Heart left ventricle (tissue), 16 donors: ENCODE results near the gene MYCN. TPM values are rescaled to one million over a fixed set of nuclear protein-coding genes. Genes with fewer than 3 reads are reported as not detected.

ENCODE experiments used
- ATAC-seq, 4 donors: fragments of 200-7000 bp; cut with Tn5 transposase; one replicate each; pipeline ENCODE4 v1.9.1; 2020 to 2022; ENCODE audit warnings: moderate library complexity in 4 of 4, mild to moderate bottlenecking in 3 of 4, moderate number of reproducible peaks in 1 of 4
- DNase-seq, 5 donors: peaks; one replicate each; pipeline ENCODE4 v3.0.0-alpha.2; 2020
- H3K27ac ChIP-seq, 12 donors: fragments of 200-600 bp; sonication (generic) in 4 of 12; one replicate each; pipeline versions ENCODE4 v1.5.0 to v1.8.0; 2016 to 2022; ENCODE audit warnings: mild to moderate bottlenecking in 2 of 12
- H3K27me3 ChIP-seq, 9 donors: fragments of 200-600 bp; sonication (generic) in 2 of 9; one replicate each; pipeline versions ENCODE4 v1.5.1 to v1.8.0; 2016 to 2022; ENCODE audit warnings: mild to moderate bottlenecking in 3 of 9
- H3K36me3 ChIP-seq, 9 donors: fragments of 200-600 bp; sonication (generic) in 2 of 9; one replicate each; pipeline versions ENCODE4 v1.5.0 to v1.8.0; 2018 to 2022; ENCODE audit warnings: mild to moderate bottlenecking in 2 of 9
- H3K4me1 ChIP-seq, 12 donors: fragments of 200-600 bp; sonication (generic) in 4 of 12; one replicate each; pipeline versions ENCODE4 v1.5.0 to v1.8.0; 2016 to 2022; ENCODE audit warnings: mild to moderate bottlenecking in 3 of 12
- H3K4me3 ChIP-seq, 12 donors: fragments of 200-600 bp; sonication (generic) in 4 of 12; one replicate each; pipeline versions ENCODE4 v1.5.0 to v1.8.0; 2017 to 2022; ENCODE audit warnings: mild to moderate bottlenecking in 9 of 12, moderate library complexity in 4 of 12
- H3K9me3 ChIP-seq, 12 donors: fragments of 200-600 bp; sonication (generic) in 4 of 12; one replicate each; pipeline versions ENCODE4 v1.5.0 to v1.8.0; 2016 to 2022; ENCODE audit warnings: mild to moderate bottlenecking in 1 of 12
- POLR2A ChIP-seq, 2 donors: fragments of 450-650 bp; IDR thresholded peaks; one replicate each; pipeline ENCODE4 v1.6.1; 2017; ENCODE audit warnings: antibody characterized with exemption in 2 of 2, mild to moderate bottlenecking in 2 of 2, moderate library complexity in 2 of 2
- WGBS, 4 donors: extraction: QIAGEN DNeasy Blood & Tissue Kit in 2 of 4; methylation state at CpG; one replicate each; pipeline versions ENCODE4 v1.1.5 to v1.1.7; 2013 to 2018; 5-methylcytosine and 5-hydroxymethylcytosine counted together
- intact Hi-C, 10 donors: fragments of 100-400 bp; cut with DNase I; formaldehyde crosslinking; loops; one replicate each; pipeline versions ENCODE4 v1.11.1 to v1.14.2; 2022
- polyA plus RNA-seq, 2 donors: library from polyadenylated mRNA; stranded (reverse); fragments of 200-250 nt; gene quantifications; one replicate each; pipeline ENCODE4 v1.2.3, GENCODE V29; 2013
- total RNA-seq, 9 donors: library from RNA; depleted of rRNA in 2 of 9; stranded (reverse); fragments of >200 nt in 2 of 9; fragmentation: NEBNext Ultra II Directional in 3 of 9; extraction: Animal tissue kit (Norgen Biotek cat#: 25700) in 3 of 9; gene quantifications; one replicate each; pipeline versions ENCODE4 v1.1.0 to v1.2.4, GENCODE V29; 2016 to 2023
- TF ChIP-seq, protein P1 (sequence below), 12 donors: fragments of 200-600 bp; sonication (generic) in 4 of 12; IDR thresholded peaks; one replicate each; pipeline versions ENCODE4 v1.5.0 to v1.8.0; 2018 to 2022; ENCODE audit warnings: antibody characterized with exemption in 12 of 12, mild to moderate bottlenecking in 5 of 12
- donor health status: ischemic (EF 13 %, LVEDD 7.1; RV severe dilation, severe dysfunction).
- donor health status: healthy with polysubstance abuse.
- donor health status: DM: no; HTN: yes; CAD: no.
- donor health status: DM: no; HTN: no; CAD: no.
- donor health status: ischemic (EF 25% LVEDD 6.9; RV normal size, moderate dysfunction).
- donor health status: ischemic (EF 25% LVEDD 5.7; RV mildly dilated, moderate dysfunction).
- donor health status: healthy.
- donor health status: DM: yes; HTN: yes; CAD: no.
- donor health status: ischemic (EF 35%, LVEDD 5.7; RV mildly dilated, moderate dysfunction).
- donor health status: nonischemic (EF 11% LVEDD 7.7; RV severe dilation, severe dysfunction).
- donor health status: DM: yes; HTN: yes; CAD: no.
- donor health status: PGD.
- donor health status: ischemic (EF 29% LVEDD 5.4; RV normal size, mild dysfunction).
- donor health status: nonischemic (EF 23%, LVEDD 6.1; RV moderate dilation, normal function).

The MYCN gene
- total and polyA plus RNA-seq, 11 donors: 0.22 to 1.6 (median 0.62) TPM; not detected in 2

DNA sequence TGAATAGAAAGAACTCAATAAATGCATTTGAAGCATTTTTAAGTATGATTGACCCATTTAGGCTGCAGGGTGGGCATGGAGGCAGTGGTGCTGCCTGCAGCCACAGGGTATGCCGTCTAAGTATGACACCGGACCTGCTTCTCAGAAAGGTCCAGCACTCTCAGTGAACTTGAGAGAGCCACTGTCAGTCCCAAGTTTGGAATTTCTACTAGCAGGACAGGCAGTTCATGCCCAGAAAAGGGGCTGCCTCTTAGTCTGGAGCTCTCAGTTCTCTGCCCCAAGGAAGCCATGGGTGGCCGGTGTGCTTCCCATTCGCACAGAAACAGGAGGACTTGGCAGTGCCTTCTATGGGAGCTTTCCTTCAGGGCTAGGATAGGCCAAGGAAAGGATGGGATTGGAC lies 24.0 kb upstream of the MYCN start:
- H3K4me3 ChIP-seq: no peak overlapping the region
- intact Hi-C loops: loop anchor here in 1 of 10 donors (10.0 kb wide), 1 partner anchor 272 kb away; no protein-coding TSS in a partner anchor
- H3K27ac ChIP-seq: no peak overlapping the region
- TF ChIP-seq, protein P1, sequence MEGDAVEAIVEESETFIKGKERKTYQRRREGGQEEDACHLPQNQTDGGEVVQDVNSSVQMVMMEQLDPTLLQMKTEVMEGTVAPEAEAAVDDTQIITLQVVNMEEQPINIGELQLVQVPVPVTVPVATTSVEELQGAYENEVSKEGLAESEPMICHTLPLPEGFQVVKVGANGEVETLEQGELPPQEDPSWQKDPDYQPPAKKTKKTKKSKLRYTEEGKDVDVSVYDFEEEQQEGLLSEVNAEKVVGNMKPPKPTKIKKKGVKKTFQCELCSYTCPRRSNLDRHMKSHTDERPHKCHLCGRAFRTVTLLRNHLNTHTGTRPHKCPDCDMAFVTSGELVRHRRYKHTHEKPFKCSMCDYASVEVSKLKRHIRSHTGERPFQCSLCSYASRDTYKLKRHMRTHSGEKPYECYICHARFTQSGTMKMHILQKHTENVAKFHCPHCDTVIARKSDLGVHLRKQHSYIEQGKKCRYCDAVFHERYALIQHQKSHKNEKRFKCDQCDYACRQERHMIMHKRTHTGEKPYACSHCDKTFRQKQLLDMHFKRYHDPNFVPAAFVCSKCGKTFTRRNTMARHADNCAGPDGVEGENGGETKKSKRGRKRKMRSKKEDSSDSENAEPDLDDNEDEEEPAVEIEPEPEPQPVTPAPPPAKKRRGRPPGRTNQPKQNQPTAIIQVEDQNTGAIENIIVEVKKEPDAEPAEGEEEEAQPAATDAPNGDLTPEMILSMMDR (IDR thresholded peaks at IDR 0.05): no peak
- TF ChIP-seq POLR2A (IDR thresholded peaks at IDR 0.05): no peak
- H3K36me3 ChIP-seq: no peaks in the 10 kb centered on the region
- no peaks in the 10 kb centered on the region for H3K27me3 ChIP-seq
- 80 to 98% (median 95%) methylated on average over 2 to 4 of the region's 4 CpGs for WGBS, 4 donors
- H3K4me1 ChIP-seq: peaks cover 0 to 36% (median 25%) of the 10 kb centered on the region in 12 donors
- no peak for DNase-seq
- no peaks in the 10 kb centered on the region for H3K9me3 ChIP-seq
- ATAC-seq: no peak

DNA sequence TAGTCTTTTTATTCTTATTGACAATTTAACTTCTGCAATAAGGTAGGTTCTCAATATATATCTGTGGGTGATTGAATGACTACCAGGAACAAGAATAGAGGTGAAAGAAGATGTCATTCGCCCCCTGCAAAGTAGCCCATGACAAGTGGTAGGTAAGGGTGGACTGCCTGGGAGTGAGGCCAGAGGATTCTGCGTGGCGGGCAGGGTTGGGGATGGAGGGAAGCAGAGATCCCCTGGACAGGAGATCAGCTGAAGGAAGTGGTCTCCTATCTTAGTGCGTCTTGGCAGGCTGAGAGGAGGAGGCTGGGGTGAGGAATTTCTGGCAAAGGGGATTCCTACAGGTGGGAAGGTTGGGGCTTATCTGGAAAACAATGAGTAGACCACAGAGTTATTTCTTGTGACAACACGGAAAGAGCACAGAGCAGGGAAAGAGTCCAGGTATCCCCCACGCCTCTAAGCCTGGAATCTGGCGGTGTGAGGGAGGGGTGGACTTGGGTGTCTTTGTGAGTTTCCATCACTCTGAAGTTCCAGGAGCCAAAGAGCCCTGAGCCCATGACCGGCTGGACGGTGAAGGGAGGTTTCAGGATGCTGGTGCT lies 21.5 kb upstream of the MYCN start:
- Histone ChIP-seq H3K9me3 (no peaks in the 10 kb centered on the region), H3K27ac (no peak overlapping the region), H3K36me3 (no peaks in the 10 kb centered on the region), H3K27me3 (no peaks in the 10 kb centered on the region), H3K4me3 (no peak overlapping the region), H3K4me1 (peaks cover 0 to 18% (median 12%) of the 10 kb centered on the region in 12 donors)
- no peak for TF ChIP-seq POLR2A (IDR thresholded peaks at IDR 0.05)
- TF ChIP-seq, protein P1 (IDR thresholded peaks at IDR 0.05): no peak
- intact Hi-C loops: loop anchor here in 1 of 10 donors (10.0 kb wide), 1 partner anchor 274 kb away; no protein-coding TSS in a partner anchor
- no peak for ATAC-seq
- DNase-seq: no peak
- WGBS, 4 donors: 76 to 91% (median 85%) methylated on average over 9 of the region's 9 CpGs

DNA sequence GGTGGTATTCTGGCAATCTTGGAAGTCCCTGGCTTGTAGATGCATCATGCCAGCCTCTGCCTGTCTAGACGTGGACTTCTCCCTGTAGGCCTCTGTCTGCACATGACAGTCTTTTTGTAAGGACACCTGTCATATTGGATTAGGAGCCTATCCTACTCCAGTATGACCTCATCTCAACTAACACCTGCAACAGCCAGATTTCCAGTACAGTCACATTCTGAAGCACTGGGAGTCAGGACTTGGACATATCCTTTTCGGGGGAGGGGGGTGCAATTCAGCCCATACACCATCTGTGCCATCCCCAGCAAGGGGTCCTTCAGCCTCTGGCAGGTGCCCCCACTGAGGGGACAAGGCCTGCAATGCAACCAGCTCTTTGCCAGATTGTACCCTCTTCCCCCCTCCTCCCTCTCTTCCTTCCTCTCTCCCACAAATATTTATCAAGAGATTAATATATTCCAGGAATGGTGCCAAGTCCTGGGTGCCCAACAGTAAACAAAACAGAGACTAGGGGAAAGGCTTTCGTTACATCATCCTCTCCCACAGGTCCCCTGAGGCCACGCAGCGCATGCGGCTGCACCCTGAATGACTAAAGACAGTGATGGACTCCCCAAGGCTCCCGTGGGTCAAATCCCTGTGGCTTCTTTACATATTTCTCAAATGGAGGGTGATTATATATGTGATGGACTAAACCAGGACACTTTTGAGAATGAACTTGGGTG lies 20.5 kb upstream of the MYCN start:
- H3K36me3 ChIP-seq: no peaks in the 10 kb centered on the region
- peaks cover 0 to 9% (median 3%) of the 10 kb centered on the region in 12 donors for H3K4me1 ChIP-seq
- 43 to 63% (median 49%) methylated on average over 7 of the region's 7 CpGs for WGBS, 4 donors
- intact Hi-C loops: loop anchor here in 1 of 10 donors (10.0 kb wide), 1 partner anchor 275 kb away; no protein-coding TSS in a partner anchor
- ATAC-seq: peak in 2 of 4 donors; percentile 37 to 51
- no peaks in the 10 kb centered on the region for H3K9me3 ChIP-seq
- H3K27ac ChIP-seq: no peak overlapping the region
- no peak for DNase-seq
- no peak overlapping the region for H3K4me3 ChIP-seq
- peaks cover 0 to 3% (median 0%) of the 10 kb centered on the region in 9 donors for H3K27me3 ChIP-seq
- TF ChIP-seq, protein P1 (IDR thresholded peaks at IDR 0.05): no peak
- no peak for TF ChIP-seq POLR2A (IDR thresholded peaks at IDR 0.05)

DNA sequence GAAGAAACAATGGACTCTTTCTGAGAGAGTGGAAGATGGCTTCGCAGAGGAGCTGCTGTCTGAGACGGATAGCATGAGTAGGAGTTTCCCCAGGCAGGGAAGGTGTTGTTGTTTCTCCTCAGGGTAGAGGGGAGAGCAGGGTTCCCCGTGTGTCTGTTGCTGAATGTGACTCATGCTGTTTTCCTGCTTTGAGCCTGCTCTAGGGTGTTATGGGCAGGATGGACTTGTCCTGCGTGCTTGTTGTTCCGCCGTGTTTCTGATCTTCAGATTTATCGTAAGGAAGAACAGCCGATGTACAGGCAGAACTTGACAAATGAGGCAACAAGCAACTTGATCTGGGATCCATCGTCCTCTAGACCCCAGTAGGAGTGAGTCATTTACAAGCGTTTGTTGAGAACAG lies 19.7 kb upstream of the MYCN start:
- TF ChIP-seq, protein P1 (IDR thresholded peaks at IDR 0.05): no peak
- no peak for TF ChIP-seq POLR2A (IDR thresholded peaks at IDR 0.05)
- H3K4me1 ChIP-seq: peaks cover 0 to 6% (median 0%) of the 10 kb centered on the region in 12 donors
- no peak overlapping the region for H3K27ac ChIP-seq
- intact Hi-C loops: no loop called here
- no peak overlapping the region for H3K4me3 ChIP-seq
- no peaks in the 10 kb centered on the region for H3K36me3 ChIP-seq
- 70 to 84% (median 82%) methylated on average over 10 of the region's 10 CpGs for WGBS, 4 donors
- ATAC-seq (no peak), DNase-seq (no peak)
- peaks cover 0 to 3% (median 0%) of the 10 kb centered on the region in 9 donors for H3K27me3 ChIP-seq
- H3K9me3 ChIP-seq: no peaks in the 10 kb centered on the region
